Measurements from ENCODE around the gene SBNO1.

SBNO1 gene

DNA sequence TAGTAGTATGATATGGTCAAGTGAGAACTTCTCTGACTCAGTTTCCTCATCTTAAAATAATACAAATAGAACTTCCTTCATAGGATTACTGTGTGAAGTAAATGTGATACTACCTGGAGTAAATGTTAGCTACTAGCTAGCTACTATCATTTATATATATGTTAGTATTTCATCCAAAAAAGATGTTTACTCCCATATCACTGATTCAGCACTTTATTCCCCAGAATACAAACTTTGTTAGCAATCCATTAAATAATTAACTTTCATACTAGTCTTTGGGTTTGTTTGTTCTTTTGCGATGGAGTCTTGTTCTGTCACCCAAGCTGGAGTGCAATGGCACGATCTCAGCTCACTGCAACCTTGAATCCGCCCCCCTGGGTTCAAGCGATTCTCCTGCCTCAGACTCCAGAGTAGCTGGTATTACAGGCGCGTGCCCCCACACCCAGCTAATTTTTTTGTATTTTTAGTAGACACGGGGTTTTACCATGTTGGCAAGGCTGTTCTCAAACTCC, 8.4 kb downstream of the SBNO1 start:
- Histone ChIP-seq H3K4me1 (ENCODE audit: insufficient read depth, insufficient read length) (no peaks in the 10 kb centered on the region), H3K4me3 (ENCODE audit: insufficient read length, low read depth) (no peak overlapping the region), H3K9ac (ENCODE audit: insufficient read length, low read depth) (no peak overlapping the region), H3K36me3 (ENCODE audit: insufficient read depth, insufficient read length, low read length) (peaks cover 29% of the 10 kb centered on the region), H3K27me3 (ENCODE audit: insufficient read depth, insufficient read length) (no peaks in the 10 kb centered on the region), H3K9me3 (ENCODE audit: insufficient read depth, low read length) (no peaks in the 10 kb centered on the region)
- no peak for TF ChIP-seq ZNF274 (IDR thresholded peaks at IDR 0.05; ENCODE audit: low read depth, low read length)
- no peak for TF ChIP-seq YY1 (IDR thresholded peaks at IDR 0.05; ENCODE audit: insufficient read depth, insufficient read length)
- TF ChIP-seq SUZ12 (IDR thresholded peaks at IDR 0.05; ENCODE audit: extremely low read depth, insufficient read depth, insufficient read length) = no peak
- no peak for DNase-seq (ENCODE audit: low read depth, low spot score)

DNA sequence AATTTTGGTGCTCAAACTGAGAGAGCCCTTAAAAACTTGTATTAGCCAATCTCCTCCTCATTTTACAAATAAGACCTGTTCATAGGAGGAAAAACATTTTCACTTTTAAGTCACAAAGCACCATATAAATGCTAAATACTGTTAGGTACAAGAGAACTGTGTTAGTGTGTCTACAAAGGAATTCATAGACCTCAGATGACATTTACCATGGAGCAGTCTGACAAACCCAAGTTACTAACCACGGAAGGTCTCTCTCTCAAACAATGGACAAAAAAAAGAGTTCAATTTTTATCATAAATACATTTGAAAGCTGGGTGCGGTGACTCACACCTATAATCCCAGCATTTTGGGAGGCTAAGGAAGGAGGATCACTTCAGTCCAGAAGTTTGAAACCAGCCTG, 10.0 kb downstream of the SBNO1 start:
- Histone ChIP-seq H3K9me3 (ENCODE audit: insufficient read depth, low read length) (no peaks in the 10 kb centered on the region), H3K4me3 (ENCODE audit: insufficient read length, low read depth) (no peak overlapping the region), H3K36me3 (ENCODE audit: insufficient read depth, insufficient read length, low read length) (peaks cover 30% of the 10 kb centered on the region), H3K9ac (ENCODE audit: insufficient read length, low read depth) (no peak overlapping the region), H3K4me1 (ENCODE audit: insufficient read depth, insufficient read length) (no peaks in the 10 kb centered on the region), H3K27me3 (ENCODE audit: insufficient read depth, insufficient read length) (no peaks in the 10 kb centered on the region)
- TF ChIP-seq ZNF274 (IDR thresholded peaks at IDR 0.05; ENCODE audit: low read depth, low read length) = no peak
- TF ChIP-seq SUZ12 (IDR thresholded peaks at IDR 0.05; ENCODE audit: extremely low read depth, insufficient read depth, insufficient read length) = no peak
- no peak for TF ChIP-seq YY1 (IDR thresholded peaks at IDR 0.05; ENCODE audit: insufficient read depth, insufficient read length)
- DNase-seq (ENCODE audit: low read depth, low spot score) = no peak

GRCh38 chr12:123351349-123351748, 13.3 kb downstream of the SBNO1 start:
- H3K4me1 ChIP-seq (ENCODE audit: insufficient read depth, insufficient read length) = no peaks in the 10 kb centered on the region
- no peaks in the 10 kb centered on the region for H3K27me3 ChIP-seq (ENCODE audit: insufficient read depth, insufficient read length)
- H3K9ac ChIP-seq (ENCODE audit: insufficient read length, low read depth) = no peak overlapping the region
- peaks cover 33% of the 10 kb centered on the region for H3K36me3 ChIP-seq (ENCODE audit: insufficient read depth, insufficient read length, low read length)
- no peaks in the 10 kb centered on the region for H3K9me3 ChIP-seq (ENCODE audit: insufficient read depth, low read length)
- no peak for DNase-seq (ENCODE audit: low read depth, low spot score)
- no peak overlapping the region for H3K4me3 ChIP-seq (ENCODE audit: insufficient read length, low read depth)
- TF ChIP-seq SUZ12 (IDR thresholded peaks at IDR 0.05; ENCODE audit: extremely low read depth, insufficient read depth, insufficient read length) (no peak), ZNF274 (IDR thresholded peaks at IDR 0.05; ENCODE audit: low read depth, low read length) (no peak), YY1 (IDR thresholded peaks at IDR 0.05; ENCODE audit: insufficient read depth, insufficient read length) (no peak)

- Histone ChIP-seq H3K27me3 (ENCODE audit: insufficient read depth, insufficient read length) (no peaks in the 10 kb centered on the region), H3K4me3 (ENCODE audit: insufficient read length, low read depth) (no peak overlapping the region), H3K36me3 (ENCODE audit: insufficient read depth, insufficient read length, low read length) (peaks cover 62% of the 10 kb centered on the region)
Observed at GRCh38 chr12:123346946-123347345, 17.7 kb downstream of the SBNO1 start.

DNA sequence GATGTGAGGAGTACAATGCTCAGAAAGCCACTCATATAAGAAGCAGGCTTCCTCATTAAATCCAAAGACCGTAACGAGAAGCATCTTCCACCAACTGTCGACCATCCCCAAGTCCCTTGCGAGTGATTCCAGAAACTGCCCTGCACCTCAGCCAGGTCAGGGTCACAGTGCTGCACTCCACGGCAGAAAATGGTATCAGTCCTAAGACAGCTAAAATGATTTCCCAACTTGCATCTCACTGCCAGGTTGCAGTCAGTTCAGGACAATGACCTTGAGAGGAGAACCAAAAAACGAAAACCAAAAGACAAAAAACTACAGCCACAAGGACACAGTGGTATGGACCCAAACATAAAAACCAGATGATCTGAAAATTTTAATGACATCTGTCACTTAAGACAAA, 20.6 kb downstream of the SBNO1 start:
- H3K36me3 ChIP-seq (ENCODE audit: insufficient read depth, insufficient read length, low read length) = peaks cover 75% of the 10 kb centered on the region
- TF ChIP-seq SUZ12 (IDR thresholded peaks at IDR 0.05; ENCODE audit: extremely low read depth, insufficient read depth, insufficient read length) = no peak
- TF ChIP-seq YY1 (IDR thresholded peaks at IDR 0.05; ENCODE audit: insufficient read depth, insufficient read length) = no peak
- TF ChIP-seq ZNF274 (IDR thresholded peaks at IDR 0.05; ENCODE audit: low read depth, low read length) = no peak

More at GRCh38 chr12:123346946-123347345, 17.7 kb downstream of the SBNO1 start:
- H3K9me3 ChIP-seq (ENCODE audit: insufficient read depth, low read length) = no peaks in the 10 kb centered on the region
- TF ChIP-seq ZNF274 (IDR thresholded peaks at IDR 0.05; ENCODE audit: low read depth, low read length) = no peak
- TF ChIP-seq SUZ12 (IDR thresholded peaks at IDR 0.05; ENCODE audit: extremely low read depth, insufficient read depth, insufficient read length) = no peak
- TF ChIP-seq YY1 (IDR thresholded peaks at IDR 0.05; ENCODE audit: insufficient read depth, insufficient read length) = no peak
- H3K4me1 ChIP-seq (ENCODE audit: insufficient read depth, insufficient read length) = no peaks in the 10 kb centered on the region
- no peak for DNase-seq (ENCODE audit: low read depth, low spot score)
- H3K9ac ChIP-seq (ENCODE audit: insufficient read length, low read depth) = no peak overlapping the region

DNA sequence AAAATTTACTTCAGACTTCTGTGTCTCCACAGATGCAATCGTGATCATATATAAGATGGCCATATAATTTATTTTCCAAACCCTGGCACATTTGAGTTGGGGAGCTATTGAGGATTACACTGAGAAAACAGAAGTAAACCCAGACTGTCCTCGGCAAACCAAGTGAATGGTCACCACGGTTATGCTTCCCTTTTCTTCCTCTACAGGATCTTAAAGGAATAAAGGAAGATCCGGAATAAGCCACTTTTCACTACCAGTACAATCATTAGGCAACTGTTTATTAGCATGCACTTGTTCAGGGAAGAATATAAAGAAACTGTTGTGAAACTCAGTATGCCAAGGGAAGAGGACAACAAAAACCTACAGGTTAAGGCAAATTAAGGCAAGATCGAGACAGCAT, 27.6 kb downstream of the SBNO1 start:
- peaks cover 85% of the 10 kb centered on the region for H3K36me3 ChIP-seq (ENCODE audit: insufficient read depth, insufficient read length, low read length)
- TF ChIP-seq YY1 (IDR thresholded peaks at IDR 0.05; ENCODE audit: insufficient read depth, insufficient read length) (no peak), ZNF274 (IDR thresholded peaks at IDR 0.05; ENCODE audit: low read depth, low read length) (no peak), SUZ12 (IDR thresholded peaks at IDR 0.05; ENCODE audit: extremely low read depth, insufficient read depth, insufficient read length) (no peak)
- H3K4me1 ChIP-seq (ENCODE audit: insufficient read depth, insufficient read length) = no peaks in the 10 kb centered on the region
- no peaks in the 10 kb centered on the region for H3K9me3 ChIP-seq (ENCODE audit: insufficient read depth, low read length)
- no peak overlapping the region for H3K9ac ChIP-seq (ENCODE audit: insufficient read length, low read depth)
- no peak for DNase-seq (ENCODE audit: low read depth, low spot score)
- no peak overlapping the region for H3K4me3 ChIP-seq (ENCODE audit: insufficient read length, low read depth)
- H3K27me3 ChIP-seq (ENCODE audit: insufficient read depth, insufficient read length) = no peaks in the 10 kb centered on the region

More for the DNA sequence above, 20.6 kb downstream of the SBNO1 start:
- DNase-seq (ENCODE audit: low read depth, low spot score) = no peak
- no peaks in the 10 kb centered on the region for H3K9me3 ChIP-seq (ENCODE audit: insufficient read depth, low read length)
- no peak overlapping the region for H3K9ac ChIP-seq (ENCODE audit: insufficient read length, low read depth)
- H3K27me3 ChIP-seq (ENCODE audit: insufficient read depth, insufficient read length) = no peaks in the 10 kb centered on the region
- no peaks in the 10 kb centered on the region for H3K4me1 ChIP-seq (ENCODE audit: insufficient read depth, insufficient read length)
- no peak overlapping the region for H3K4me3 ChIP-seq (ENCODE audit: insufficient read length, low read depth)

GRCh38 chr12:123336530-123336929, 28.1 kb downstream of the SBNO1 start:
- Histone ChIP-seq H3K4me3 (ENCODE audit: insufficient read length, low read depth) (no peak overlapping the region), H3K9ac (ENCODE audit: insufficient read length, low read depth) (no peak overlapping the region), H3K9me3 (ENCODE audit: insufficient read depth, low read length) (no peaks in the 10 kb centered on the region), H3K27me3 (ENCODE audit: insufficient read depth, insufficient read length) (no peaks in the 10 kb centered on the region), H3K36me3 (ENCODE audit: insufficient read depth, insufficient read length, low read length) (peaks cover 83% of the 10 kb centered on the region), H3K4me1 (ENCODE audit: insufficient read depth, insufficient read length) (no peaks in the 10 kb centered on the region)
- DNase-seq (ENCODE audit: low read depth, low spot score) = no peak
- no peak for TF ChIP-seq ZNF274 (IDR thresholded peaks at IDR 0.05; ENCODE audit: low read depth, low read length)
- TF ChIP-seq SUZ12 (IDR thresholded peaks at IDR 0.05; ENCODE audit: extremely low read depth, insufficient read depth, insufficient read length) = no peak
- TF ChIP-seq YY1 (IDR thresholded peaks at IDR 0.05; ENCODE audit: insufficient read depth, insufficient read length) = no peak
